K562 (cell line): ENCODE measurements around the gene NUCKS1. TPM values are rescaled to one million over a fixed set of nuclear protein-coding genes. Genes with fewer than 3 reads are reported as not detected.
A peak's percentile ranks its signal among the peaks of the same experiment; 100 is the strongest.

Source experiments
- CEBPB ChIP-seq: fragments of 450-650 bp; IDR thresholded peaks from 2 replicates; pipeline ENCODE4 v1.6.1; 2016; ENCODE audit warnings: missing genetic modification characterization, missing compliant biosample characterization
- EGR1 ChIP-seq: fragments of 450-650 bp; conservative IDR thresholded peaks from 2 replicates; pipeline ENCODE4 v1.6.1; 2017; ENCODE audit warnings: mild to moderate bottlenecking
- ETS2 ChIP-seq: IDR thresholded peaks from 2 replicates; pipeline ENCODE4 v1.6.1; 2016; ENCODE audit warnings: borderline replicate concordance, missing genetic modification characterization, mild to moderate bottlenecking, moderate library complexity, missing compliant biosample characterization; ENCODE audit not compliant: poor library complexity, severe bottlenecking
- FOXA3 ChIP-seq, 2 experiments: fragments of 450-650 bp in 1 of 2; sonication (generic) in 1 of 2; formaldehyde crosslinking; IDR thresholded peaks in 1 of 2; conservative IDR thresholded peaks in 1 of 2; 2 replicates each; pipeline versions ENCODE4 v1.4.0 to v1.8.0; 2020 to 2022; ENCODE audit warnings: mild to moderate bottlenecking in 2 of 2, missing genetic modification reagents in 1 of 2
- GABPA ChIP-seq: fragments of 200-800 bp; sonication (Bioruptor generic); conservative IDR thresholded peaks from 2 replicates; pipeline ENCODE4 v1.6.1; 2016; ENCODE audit warnings: low read depth, missing genetic modification characterization, missing compliant biosample characterization
- LCOR ChIP-seq: sonication (generic); formaldehyde crosslinking; IDR thresholded peaks from 2 replicates; pipeline ENCODE4 v1.8.0; 2022; ENCODE audit warnings: mild to moderate bottlenecking, missing genetic modification reagents
- MAFK ChIP-seq: IDR thresholded peaks from 2 replicates; pipeline ENCODE4 v1.6.1; 2011; ENCODE audit warnings: low read length, improper control_type of control experiment
- MCM2 ChIP-seq: fragments of 450-650 bp; IDR thresholded peaks from 2 replicates; pipeline ENCODE4 v1.6.1; 2017; ENCODE audit warnings: low read depth, mild to moderate bottlenecking
- NELFE ChIP-seq: IDR thresholded peaks from 2 replicates; pipeline ENCODE4 v1.6.1; 2011; ENCODE audit warnings: mild to moderate bottlenecking; ENCODE audit not compliant: insufficient read depth, insufficient read length
- NFIX ChIP-seq: fragments of 250-450 bp; sonication (Bioruptor Pico); IDR thresholded peaks from 2 replicates; pipeline ENCODE4 v1.4.0; 2020; ENCODE audit warnings: low read depth, mild to moderate bottlenecking, moderate library complexity
- PHF20 ChIP-seq: fragments of 450-650 bp; IDR thresholded peaks from 2 replicates; pipeline ENCODE4 v1.6.1; 2018; ENCODE audit not compliant: partially characterized antibody
- PHTF2 ChIP-seq: fragments of 250-450 bp; sonication (Bioruptor Pico); IDR thresholded peaks from 2 replicates; pipeline ENCODE4 v1.5.0; 2021; ENCODE audit warnings: mild to moderate bottlenecking
- POLR3A ChIP-seq: IDR thresholded peaks from 2 replicates; pipeline ENCODE4 v1.6.1; 2011; ENCODE audit warnings: borderline replicate concordance, mild to moderate bottlenecking, moderate library complexity; ENCODE audit not compliant: insufficient read length, insufficient read depth; ENCODE audit errors: extremely low read depth
- RBM14 ChIP-seq: fragments of 200-400 bp; formaldehyde crosslinking; IDR thresholded peaks from 2 replicates; pipeline ENCODE4 v1.6.1; 2018; ENCODE audit warnings: low read depth, mild to moderate bottlenecking, low read length, moderate library complexity, borderline replicate concordance; ENCODE audit not compliant: insufficient read depth
- SMAD3 ChIP-seq: fragments of 450-650 bp; formaldehyde crosslinking; conservative IDR thresholded peaks from 2 replicates; pipeline ENCODE4 v1.4.0; 2020; ENCODE audit warnings: mild to moderate bottlenecking
- SMARCB1 ChIP-seq: IDR thresholded peaks from 2 replicates; pipeline ENCODE4 v1.6.1; 2011; ENCODE audit warnings: improper control_type of control experiment, low read depth; ENCODE audit not compliant: insufficient read length
- SMC3 ChIP-seq: conservative IDR thresholded peaks from 2 replicates; pipeline ENCODE4 v1.6.1; 2011; ENCODE audit warnings: low read depth, low read length, improper control_type of control experiment; ENCODE audit not compliant: insufficient read depth
- SRF ChIP-seq, 2 experiments: fragments of 250-450, 450-650 bp in 1 of 2; sonication (Bioruptor Pico) in 1 of 2; sonication (generic) in 1 of 2; formaldehyde crosslinking; IDR thresholded peaks; 2 replicates each; pipeline versions ENCODE4 v1.5.0 to v1.5.1; 2020 to 2022; ENCODE audit warnings: mild to moderate bottlenecking in 1 of 2, missing genetic modification reagents in 1 of 2
- ZBTB17 ChIP-seq: fragments of 450-650 bp; formaldehyde crosslinking; IDR thresholded peaks from 2 replicates; pipeline ENCODE4 v1.4.0; 2020; ENCODE audit warnings: mild to moderate bottlenecking
- ZNF174 ChIP-seq: fragments of 250-450 bp; sonication (Bioruptor Pico); IDR thresholded peaks from 2 replicates; pipeline ENCODE4 v1.4.0; 2020; ENCODE audit warnings: mild to moderate bottlenecking
- ZNF586 ChIP-seq: fragments of 450-650 bp; formaldehyde crosslinking; conservative IDR thresholded peaks from 2 replicates; pipeline ENCODE4 v1.4.0; 2020; ENCODE audit warnings: mild to moderate bottlenecking, moderate library complexity
- ZNF766 ChIP-seq: fragments of 200-800 bp; sonication (Bioruptor generic); conservative IDR thresholded peaks from 2 replicates; pipeline ENCODE4 v1.6.1; 2016; ENCODE audit warnings: missing genetic modification characterization, missing compliant biosample characterization
- ZNF77 ChIP-seq: fragments of 250-450 bp; sonication (Bioruptor Pico); IDR thresholded peaks from 2 replicates; pipeline ENCODE4 v1.5.0; 2020
- polyA plus RNA-seq, 8 experiments: library from polyadenylated mRNA; depleted of rRNA in 4 of 8; stranded (reverse) in 5 of 8; unstranded in 3 of 8; fragments of >200 nt; fragmentation: Nextera tagmentation in 2 of 8; fragmentation: Illumina TruSeq in 1 of 8; extraction: Ambion mirVana in 2 of 8; extraction: Trizol in 1 of 8; gene quantifications; 2 replicates each; pipeline versions ENCODE4 v1.2.1 to v1.2.3, GENCODE V29; 2011 to 2014; ENCODE audit warnings: inconsistent platforms in 1 of 8, missing spikeins in 1 of 8
- total RNA-seq, 7 experiments: library from RNA; depleted of rRNA in 6 of 7; stranded (reverse); fragments of >200 nt in 6 of 7; fragmentation: Illumina TruSeq in 2 of 7; extraction: Trizol in 2 of 7; gene quantifications; 2 replicates each; pipeline versions ENCODE4 v1.2.1 to v1.2.3, GENCODE V29; 2011 to 2021; ENCODE audit warnings: low replicate concordance in 1 of 7
- TF ChIP-seq, protein P1 (sequence below): fragments of 250-450 bp; sonication (Bioruptor Pico); IDR thresholded peaks from 2 replicates; pipeline ENCODE4 v1.8.0; 2022; ENCODE audit warnings: inconsistent platforms
- TF ChIP-seq, protein P2 (sequence below): sonication (generic); formaldehyde crosslinking; IDR thresholded peaks from 2 replicates; pipeline ENCODE4 v1.8.1; 2023; ENCODE audit warnings: mild to moderate bottlenecking, missing genetic modification reagents

NUCKS1 gene
- total and polyA plus RNA-seq, 9 of the 15 experiments (the other 6 are each of a cell fraction or from before 2014, with no cell fraction given), result 66.7 to 244 (median 149) TPM

DNA sequence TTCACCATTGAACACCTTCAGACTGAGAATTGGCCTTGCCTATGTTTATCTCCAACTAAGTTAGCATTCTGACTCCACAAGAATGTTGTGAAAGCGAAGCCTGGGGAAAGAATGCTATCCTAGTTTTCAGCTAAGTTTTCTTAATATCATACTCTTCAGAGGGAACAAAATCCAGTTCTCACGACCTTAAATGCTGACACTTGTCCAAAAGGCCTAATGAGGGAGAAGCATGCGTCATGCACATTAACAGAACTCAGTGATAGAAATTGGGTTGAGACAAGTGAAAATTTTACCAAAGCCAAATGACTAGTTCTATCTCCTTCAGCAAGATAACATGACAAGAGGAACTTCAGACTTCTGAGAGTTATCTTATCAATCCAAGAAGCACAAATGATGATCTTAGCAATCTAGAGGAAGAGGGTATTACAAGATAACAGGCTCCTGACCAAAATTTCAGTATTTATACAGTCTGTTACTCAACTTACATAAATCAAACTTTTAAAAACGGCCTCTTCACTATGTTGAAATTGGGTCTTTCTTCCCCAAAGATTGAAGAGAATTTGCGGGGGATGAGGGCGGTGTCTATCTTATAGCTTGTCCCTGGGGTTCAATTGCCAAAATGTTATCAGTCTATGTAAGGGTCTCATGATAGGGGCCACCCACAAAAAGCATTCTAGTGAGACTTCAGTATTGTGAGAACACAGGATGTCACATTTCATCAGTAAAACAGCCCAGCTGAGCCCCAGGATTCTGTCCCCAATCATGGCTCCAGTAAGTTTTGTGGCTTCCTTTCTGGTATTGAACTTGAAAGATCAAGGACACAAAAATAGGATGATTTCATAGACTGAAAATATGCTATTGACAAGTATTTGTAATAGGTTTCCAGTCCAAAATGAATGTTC is 43.1 kb downstream of the NUCKS1 start (continued):
- TF ChIP-seq SRF (CRISPR knock-in tag; IDR thresholded peaks at IDR 0.05) (no peak), POLR3A (no peak), ZBTB17 (CRISPR knock-in tag) (peak; percentile 52; the same call in 1 of the 2 replicates), RBM14 (no peak), ZNF77 (CRISPR knock-in tag) (no peak), MAFK (no peak), EGR1 (peak; percentile 17; the same call in 1 of the 2 replicates), CEBPB (tag) (peak; percentile 64), LCOR (CRISPR knock-in tag) (0 out of 2 replicates have a peak, but pooled peaks have one; percentile 56), PHF20 (no peak), SMAD3 (CRISPR knock-in tag) (0 out of 2 replicates have a peak, but pooled peaks have one; percentile 59), NFIX (CRISPR knock-in tag) (no peak), GABPA (no peak), ETS2 (tag) (no peak), NELFE (no peak), FOXA3 (CRISPR knock-in tag; conservative IDR thresholded peaks at IDR 0.05 in 1 of 2, IDR thresholded peaks at IDR 0.05 in 1 of 2) (0 out of 4 replicates have a peak, but pooled peaks of 1 of the 2 experiments have one; percentile 15), ZNF586 (no peak), ZNF766 (CRISPR knock-in tag) (peak; percentile 67; the same call in 1 of the 2 replicates), ZNF174 (CRISPR knock-in tag) (no peak), PHTF2 (CRISPR knock-in tag) (no peak), SMARCB1 (no peak), MCM2 (no peak), SMC3 (no peak)
- TF ChIP-seq, protein P1, sequence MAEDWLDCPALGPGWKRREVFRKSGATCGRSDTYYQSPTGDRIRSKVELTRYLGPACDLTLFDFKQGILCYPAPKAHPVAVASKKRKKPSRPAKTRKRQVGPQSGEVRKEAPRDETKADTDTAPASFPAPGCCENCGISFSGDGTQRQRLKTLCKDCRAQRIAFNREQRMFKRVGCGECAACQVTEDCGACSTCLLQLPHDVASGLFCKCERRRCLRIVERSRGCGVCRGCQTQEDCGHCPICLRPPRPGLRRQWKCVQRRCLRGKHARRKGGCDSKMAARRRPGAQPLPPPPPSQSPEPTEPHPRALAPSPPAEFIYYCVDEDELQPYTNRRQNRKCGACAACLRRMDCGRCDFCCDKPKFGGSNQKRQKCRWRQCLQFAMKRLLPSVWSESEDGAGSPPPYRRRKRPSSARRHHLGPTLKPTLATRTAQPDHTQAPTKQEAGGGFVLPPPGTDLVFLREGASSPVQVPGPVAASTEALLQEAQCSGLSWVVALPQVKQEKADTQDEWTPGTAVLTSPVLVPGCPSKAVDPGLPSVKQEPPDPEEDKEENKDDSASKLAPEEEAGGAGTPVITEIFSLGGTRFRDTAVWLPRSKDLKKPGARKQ (CRISPR knock-in tag), result no peak
- TF ChIP-seq, protein P2, sequence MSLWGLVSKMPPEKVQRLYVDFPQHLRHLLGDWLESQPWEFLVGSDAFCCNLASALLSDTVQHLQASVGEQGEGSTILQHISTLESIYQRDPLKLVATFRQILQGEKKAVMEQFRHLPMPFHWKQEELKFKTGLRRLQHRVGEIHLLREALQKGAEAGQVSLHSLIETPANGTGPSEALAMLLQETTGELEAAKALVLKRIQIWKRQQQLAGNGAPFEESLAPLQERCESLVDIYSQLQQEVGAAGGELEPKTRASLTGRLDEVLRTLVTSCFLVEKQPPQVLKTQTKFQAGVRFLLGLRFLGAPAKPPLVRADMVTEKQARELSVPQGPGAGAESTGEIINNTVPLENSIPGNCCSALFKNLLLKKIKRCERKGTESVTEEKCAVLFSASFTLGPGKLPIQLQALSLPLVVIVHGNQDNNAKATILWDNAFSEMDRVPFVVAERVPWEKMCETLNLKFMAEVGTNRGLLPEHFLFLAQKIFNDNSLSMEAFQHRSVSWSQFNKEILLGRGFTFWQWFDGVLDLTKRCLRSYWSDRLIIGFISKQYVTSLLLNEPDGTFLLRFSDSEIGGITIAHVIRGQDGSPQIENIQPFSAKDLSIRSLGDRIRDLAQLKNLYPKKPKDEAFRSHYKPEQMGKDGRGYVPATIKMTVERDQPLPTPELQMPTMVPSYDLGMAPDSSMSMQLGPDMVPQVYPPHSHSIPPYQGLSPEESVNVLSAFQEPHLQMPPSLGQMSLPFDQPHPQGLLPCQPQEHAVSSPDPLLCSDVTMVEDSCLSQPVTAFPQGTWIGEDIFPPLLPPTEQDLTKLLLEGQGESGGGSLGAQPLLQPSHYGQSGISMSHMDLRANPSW (CRISPR knock-in tag), result no peak
